GM18502 (cell line): Measurements from ENCODE around the gene NUTM2B.
"Not testable (repeated sequence)": the region's sequence is repeated elsewhere in the genome, so short reads cannot be mapped to it uniquely, and the experiment has no call there.

ENCODE experiments used
- ATAC-seq: cut with Tn5 transposase; IDR thresholded peaks from one replicate; pipeline ENCODE4 v1.9.1; 2021; ENCODE audit warnings: mild to moderate bottlenecking; ENCODE audit not compliant: unreplicated experiment, poor library complexity

NUTM2B gene

DNA sequence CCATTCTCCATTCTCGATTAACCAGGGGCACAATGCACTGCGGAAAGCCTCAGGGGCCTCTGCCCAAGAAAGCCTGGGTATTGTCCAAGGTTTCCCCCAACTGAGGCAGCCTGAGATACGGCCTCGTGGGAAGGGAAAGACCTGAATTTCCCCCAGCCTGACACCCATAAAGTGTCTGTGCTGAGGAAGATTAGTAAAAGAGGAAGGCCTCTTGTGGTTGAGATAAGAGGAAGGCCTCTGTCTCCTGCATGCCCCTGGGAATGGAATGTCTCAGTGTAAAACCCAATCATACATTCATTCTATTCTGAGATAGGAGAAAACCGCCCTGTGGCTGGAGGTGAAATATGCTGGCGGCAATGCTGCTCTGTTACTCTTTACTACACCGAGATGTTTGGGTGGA is 41.8 kb downstream of the NUTM2B start:
- ATAC-seq = not testable (repeated sequence)

DNA sequence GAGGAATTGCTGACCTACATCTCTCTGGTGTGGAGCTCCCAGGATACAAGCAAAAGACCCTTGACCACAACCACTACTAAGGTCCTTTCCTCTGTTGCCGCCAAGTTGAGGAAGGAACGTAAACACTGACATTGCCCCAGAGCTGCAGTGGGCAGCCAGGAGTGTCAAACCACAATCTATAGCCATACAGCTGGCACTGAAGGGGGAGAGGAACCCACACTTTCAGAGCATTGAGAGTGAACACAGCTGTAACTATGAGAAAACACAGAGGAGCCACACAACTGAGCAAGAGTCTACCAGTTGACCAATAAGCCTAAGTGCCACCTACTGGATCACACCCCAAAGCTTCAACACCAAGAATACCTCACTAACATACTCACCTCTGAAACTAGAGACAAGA is 45.5 kb downstream of the NUTM2B start:
- not testable (repeated sequence) for ATAC-seq

DNA sequence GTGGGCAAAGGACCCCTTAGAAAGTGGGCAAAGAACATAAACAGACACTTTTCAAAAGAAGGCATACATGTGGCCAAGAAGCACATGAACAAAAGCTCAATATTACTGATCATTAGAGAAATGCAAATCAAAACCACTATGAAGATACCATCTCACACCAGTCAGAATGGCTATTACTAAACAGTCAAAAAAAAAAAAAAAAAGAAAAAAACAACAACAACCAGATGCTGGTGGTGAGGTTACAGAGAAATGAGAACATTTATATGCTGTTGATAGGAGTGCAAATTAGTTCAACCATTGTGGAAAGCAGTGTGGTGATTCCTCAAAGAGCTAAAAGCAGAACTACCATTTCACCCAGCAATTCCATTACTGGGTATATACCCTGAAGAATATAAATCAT is 50.6 kb downstream of the NUTM2B start:
- peak; percentile 75 for ATAC-seq

DNA sequence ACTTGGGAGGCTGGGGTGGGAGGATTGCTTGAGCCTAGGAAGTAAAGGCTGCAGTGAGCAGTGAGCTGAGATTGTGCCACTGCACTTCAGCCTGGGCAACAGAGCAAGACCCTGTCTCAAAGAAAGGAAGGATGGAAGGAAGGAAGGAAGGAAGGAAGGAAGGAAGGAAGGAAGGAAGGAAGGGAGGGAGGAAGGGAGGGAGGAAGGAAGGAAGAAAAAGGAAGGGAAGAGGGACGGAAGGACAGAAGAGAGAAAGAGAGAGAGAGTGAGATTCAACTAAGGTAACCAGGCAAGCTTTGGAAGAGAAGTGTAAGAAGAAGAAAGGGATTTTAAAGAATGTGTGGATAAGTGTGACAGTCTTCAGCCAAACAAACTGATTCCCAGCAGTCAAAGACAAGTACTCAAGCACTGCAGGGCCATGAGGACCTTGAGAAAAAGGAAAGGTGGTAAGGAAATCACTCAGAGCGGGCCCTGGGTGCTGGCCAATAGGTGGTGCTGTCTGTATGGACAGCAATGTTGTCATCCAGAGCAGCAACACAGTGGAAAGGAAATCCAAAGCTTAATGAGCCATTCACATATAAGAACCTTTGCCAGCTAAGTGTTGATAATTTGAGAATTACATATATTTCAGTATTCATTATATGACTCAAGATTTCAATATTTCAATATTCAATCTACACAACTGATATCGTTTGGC is 55.4 kb downstream of the NUTM2B start:
- ATAC-seq = not testable (repeated sequence)
